Stimulated activated CD4-positive, alpha-beta T cell treated with anti-CD3 and anti-CD28 coated beads, TNF-alpha, amount 100 ng/mL, for 1 hour (primary cell): ENCODE measurements around the gene FOXL3.
"Not testable (repeated sequence)": the region's sequence is repeated elsewhere in the genome, so short reads cannot be mapped to it uniquely, and the experiment has no call there.

Source experiments
- DNase-seq, 3 donors: peaks; one replicate each; pipeline ENCODE4 v3.0.0-alpha.2; 2020; ENCODE audit warnings: low read depth in 3 of 3, low spot score in 1 of 3

FOXL3 gene

DNA sequence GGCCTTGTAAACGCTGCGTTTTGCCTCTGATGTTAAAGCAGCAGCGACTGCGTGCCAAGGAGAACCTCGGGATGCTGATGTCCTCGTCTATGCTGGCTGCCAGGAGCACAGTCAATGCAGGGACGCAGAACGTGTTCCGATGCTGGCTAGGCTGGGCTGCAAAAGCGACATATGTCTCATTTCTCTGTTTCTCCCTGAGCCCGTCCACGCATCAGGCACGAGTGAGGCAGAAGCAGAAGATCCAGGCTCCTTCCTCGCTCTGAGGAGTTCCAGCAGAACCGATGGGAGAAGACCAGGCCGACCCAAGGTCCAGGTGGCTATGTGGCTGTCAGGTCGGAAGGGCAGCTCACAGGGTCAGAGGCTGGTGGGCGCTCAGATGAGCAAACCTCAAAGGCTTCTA is 3.7 kb upstream of the FOXL3 start:
- no peak for DNase-seq

GRCh38 chr7:288671-289101 is 1.3 kb upstream of the FOXL3 start:
- no peak for DNase-seq

DNA sequence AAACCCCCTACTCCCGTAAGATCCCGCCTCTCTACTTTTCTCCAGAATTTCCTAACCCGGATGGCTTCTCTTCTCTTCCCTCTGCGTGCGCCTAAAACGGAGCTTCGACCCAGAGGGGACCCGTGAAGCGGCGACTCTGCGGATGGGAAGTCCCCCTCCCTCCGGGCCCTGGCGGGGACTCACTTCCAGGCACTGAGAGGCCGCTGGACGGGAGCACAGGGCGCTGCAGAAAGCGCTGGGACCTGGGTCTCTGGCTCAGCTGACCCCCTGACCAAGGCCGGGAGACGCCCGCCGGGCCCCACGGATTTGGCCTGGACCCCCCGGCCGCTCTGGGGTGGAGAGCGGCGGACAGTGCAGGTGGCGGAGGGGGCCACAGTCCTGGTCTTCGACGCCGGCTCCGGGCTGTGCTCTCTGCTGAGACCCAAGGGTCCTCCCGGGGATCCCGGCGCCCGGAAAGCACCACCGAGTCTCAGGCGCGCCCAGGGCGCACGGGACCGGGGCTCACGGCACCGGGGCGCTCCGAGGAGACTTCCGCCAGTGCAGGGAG is 688 bp upstream of the FOXL3 start:
- no peak for DNase-seq

DNA sequence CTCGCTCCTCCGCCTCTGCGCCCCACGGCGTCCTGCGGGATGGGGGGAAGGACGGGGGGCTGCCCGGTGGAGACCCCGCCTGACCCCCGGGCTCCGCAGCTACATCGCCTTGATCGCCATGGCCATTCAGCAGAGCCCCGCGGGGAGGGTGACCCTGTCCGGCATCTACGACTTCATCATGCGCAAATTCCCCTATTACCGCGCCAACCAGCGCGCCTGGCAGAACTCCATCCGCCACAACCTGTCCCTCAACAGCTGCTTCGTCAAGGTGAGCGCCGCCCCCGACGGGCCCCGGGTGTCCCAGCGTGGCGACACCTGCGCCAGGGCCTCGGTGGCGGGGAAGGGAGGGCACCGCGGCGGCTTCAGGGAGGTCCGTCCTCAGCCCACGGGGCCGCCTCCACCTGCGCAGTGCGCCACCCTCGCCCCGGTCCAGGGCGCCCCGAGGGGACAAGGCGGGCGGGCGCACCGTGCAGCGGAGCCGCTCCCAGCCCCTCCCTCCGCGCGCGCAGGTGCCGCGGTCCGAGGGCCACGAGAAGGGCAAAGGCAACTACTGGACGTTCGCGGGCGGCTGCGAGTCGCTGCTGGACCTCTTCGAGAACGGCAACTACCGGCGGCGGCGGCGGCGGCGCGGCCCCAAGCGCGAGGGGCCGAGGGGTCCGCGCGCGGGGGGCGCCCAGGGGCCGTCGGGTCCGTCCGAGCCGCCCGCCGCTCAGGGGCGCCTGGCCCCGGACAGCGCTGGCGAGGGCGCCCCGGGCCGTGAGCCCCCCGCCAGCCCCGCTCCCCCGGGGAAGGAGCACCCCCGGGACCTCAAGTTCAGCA is 793 bp downstream of the FOXL3 start:
- DNase-seq = no peak

- no peak for DNase-seq
These were observed 1.6 kb downstream of the FOXL3 start for GRCh38 chr7:291373-292092.

- DNase-seq = no peak
These were observed 2.3 kb downstream of the FOXL3 start for GRCh38 chr7:292226-292625.

DNA sequence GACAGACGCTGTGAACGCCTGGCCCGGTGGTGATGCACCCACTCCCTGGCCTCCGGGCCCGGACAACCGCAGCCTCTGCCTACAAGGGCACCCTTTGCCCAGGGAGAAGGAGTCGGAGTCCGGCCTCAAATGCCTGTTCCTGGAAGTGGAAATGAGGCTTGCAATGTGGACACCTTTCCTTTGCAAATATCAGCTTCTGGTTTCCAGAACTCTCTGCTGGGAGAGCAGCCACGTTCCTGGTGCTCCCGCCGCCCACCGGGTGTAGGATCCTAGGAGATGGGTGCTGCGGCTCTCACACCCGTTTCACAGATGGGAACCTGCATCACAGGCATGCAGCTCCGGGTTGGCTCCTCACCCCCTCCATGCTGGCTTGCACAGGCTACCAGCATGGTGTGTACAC is 2.9 kb downstream of the FOXL3 start:
- DNase-seq = no peak

DNA sequence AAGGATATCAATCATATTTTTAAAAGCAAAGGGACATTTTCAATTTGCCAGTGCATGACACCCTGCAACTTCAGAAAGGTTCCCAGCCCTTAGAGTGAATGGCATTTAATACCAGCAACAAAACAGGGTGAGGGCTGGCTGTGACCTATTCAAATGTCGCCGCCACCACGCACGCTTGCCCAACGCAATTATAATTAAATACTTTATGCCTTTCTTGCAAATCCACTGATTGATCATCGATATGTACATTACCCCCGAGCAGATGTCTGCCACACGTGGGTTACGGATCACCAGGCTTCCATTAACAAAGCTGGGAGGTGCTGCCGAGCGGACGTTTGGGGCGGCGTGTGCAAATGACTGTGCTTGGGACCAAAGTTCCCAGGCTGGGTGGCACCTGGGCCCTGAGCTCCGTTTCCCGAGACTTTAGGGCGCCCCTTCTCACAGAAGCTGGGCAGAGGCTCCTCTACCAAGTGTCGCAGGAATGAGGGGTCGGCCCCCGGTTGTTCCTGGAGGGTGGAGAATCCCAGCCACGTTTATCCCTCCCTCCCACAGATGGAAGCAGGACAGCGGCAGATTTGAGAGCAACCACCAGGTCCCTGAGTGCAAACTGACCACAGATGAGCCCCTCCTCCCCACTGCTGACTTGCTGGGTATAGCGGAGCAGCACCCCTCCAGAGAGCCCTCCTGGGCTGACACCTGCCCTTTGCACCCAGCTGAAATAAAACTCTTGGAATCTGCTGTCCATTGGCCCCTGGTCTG is 3.9 kb downstream of the FOXL3 start:
- no peak for DNase-seq

- DNase-seq = no peak
These were observed 4.6 kb downstream of the FOXL3 start for GRCh38 chr7:294440-295154.

- DNase-seq = no peak
These were observed 5.5 kb downstream of the FOXL3 start for GRCh38 chr7:295155-296154.

DNA sequence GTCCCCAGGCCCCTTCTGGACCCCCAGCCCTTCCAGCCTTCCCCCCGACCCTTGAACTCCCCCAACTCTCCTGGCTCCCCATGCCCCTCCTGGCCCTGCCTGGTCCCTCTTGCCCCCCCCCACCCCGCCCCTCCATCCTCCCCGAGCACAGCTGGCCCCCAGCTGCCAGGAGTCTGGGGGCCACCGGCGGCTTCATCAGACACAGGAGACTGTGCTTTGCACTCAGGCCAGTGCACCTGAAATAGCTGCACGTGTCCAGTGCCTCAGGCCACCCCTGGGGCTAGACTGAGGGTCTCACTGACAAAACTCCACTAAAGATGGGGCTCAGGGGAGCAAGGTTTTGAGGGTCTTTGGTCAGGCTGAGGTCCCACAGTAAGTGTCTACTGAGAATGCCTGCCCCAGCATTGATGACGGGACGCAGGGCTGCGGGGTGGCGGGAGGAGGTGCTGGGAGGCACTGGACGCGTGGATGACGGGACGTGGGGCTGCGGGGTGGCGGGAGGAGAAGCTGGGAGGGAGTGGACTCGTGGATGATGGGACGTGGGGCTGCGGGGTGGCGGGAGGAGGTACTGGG is 6.5 kb downstream of the FOXL3 start:
- no peak for DNase-seq

GRCh38 chr7:297141-297540 is 7.2 kb downstream of the FOXL3 start:
- DNase-seq = not testable (repeated sequence)

DNA sequence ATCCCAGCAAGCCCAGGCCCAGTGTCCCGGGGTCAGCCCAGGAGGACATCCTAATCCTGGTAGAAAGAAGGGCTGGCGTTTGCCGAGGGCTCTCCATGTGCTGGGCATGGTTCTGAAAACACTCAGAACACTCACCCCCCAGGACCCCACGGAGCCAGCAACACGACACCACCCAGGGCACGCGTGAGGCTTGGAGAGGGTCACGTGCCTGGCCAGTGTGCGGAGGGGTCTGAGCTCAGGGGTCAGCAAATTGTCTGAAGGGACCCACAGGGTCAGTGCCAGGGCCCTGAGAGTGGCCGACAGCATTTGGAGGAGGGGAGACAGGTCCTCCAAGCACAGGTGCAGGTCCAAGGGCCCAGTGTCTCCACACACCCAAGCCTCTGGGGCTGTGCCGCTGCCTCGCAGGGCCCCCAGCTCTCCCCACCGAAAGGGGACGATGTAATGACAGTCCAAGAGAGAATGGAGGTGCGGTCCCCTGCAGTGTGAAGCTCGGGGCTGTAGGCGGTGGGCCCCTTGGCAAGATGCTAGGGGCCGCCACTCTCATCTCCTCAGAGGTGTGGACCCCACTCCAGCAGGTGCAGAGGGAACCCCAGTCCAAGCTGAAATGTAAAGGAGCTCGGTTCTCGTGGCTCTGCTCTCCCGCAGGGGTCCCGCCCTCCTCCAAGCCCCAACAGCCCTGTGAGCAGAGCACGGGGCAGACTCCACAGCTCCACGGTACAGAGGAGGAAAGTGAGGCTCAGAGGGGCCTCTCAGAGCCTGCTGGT is 7.8 kb downstream of the FOXL3 start:
- DNase-seq = no peak

DNA sequence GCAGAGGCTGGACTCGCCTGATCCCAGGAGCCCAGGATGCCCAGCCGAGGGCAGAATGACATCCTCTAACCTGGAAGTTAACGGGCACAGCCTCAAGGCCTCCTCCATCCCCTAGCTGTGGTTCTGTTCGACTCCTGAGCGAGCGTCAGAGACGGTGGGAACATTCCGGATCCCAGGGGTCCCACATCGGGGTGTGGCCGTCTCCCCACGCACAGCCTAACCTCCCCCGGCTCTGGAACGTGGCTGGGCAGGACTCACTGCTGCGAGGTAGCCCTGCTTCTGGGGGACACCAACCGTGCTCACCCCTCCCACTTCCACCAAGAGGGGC is 8.4 kb downstream of the FOXL3 start:
- no peak for DNase-seq

DNA sequence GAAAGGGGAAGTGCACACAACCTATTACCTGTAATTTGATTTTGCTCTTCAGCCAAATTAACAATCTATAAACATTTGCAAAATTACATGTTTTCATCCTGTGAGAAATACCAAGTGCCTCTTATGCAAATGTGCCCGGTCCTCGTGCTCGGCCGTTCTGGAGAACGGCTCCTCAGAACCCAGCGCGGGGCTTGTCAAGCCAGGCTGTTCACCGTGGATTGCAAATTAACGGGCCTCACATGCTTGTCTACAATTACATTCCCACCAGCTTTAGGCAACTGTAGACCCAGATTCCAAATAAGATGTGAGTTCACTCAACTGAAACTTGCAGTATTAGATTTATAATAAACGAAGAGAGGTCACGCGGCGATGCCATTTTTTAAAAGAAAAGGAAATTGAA is 8.8 kb downstream of the FOXL3 start:
- DNase-seq = no peak

- DNase-seq = no peak
These were observed 9.2 kb downstream of the FOXL3 start for GRCh38 chr7:299169-299568.

GRCh38 chr7:299628-300027 is 9.7 kb downstream of the FOXL3 start:
- no peak for DNase-seq

- no peak for DNase-seq
These were observed 10.1 kb downstream of the FOXL3 start for GRCh38 chr7:300048-300447.
